HG02852 (cell line): ENCODE data around the gene OTOR.
A peak's percentile ranks its signal among the peaks of the same experiment; 100 is the strongest.

Source experiments
- ATAC-seq: cut with Tn5 transposase; IDR thresholded peaks from one replicate; pipeline ENCODE4 v1.9.1; 2021; ENCODE audit warnings: mild to moderate bottlenecking, moderate library complexity; ENCODE audit not compliant: unreplicated experiment

The OTOR gene

GRCh38 chr20:16748308-16748900 lies at the start of gene OTOR:
OTOR (plus strand) TSS chr20:16748358; CDS start chr20:16748402, 44 bp downstream.
- ATAC-seq = no peak

- no peak for ATAC-seq
Observed at GRCh38 chr20:16699293-16699692, 48.9 kb upstream of the OTOR start.

DNA sequence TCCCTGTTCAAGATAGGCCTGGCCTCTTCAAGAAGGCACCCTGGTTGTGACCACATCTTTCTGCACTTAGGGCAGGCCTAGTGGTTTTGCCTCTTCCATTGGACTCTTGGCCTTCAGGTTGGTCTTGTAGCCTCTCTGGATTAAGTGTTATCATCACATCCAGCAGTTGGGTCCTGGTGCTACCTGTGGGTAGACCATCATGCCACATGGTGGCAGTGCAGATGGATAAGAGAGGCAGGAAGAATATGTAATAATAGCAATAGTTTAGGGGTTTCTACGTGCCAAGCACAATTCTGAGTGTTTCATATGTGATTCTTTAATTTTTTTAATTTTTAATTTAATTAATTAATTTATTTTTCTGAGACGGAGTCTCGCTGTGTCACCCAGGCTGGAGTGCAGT lies 46.9 kb upstream of the OTOR start:
- ATAC-seq = no peak

DNA sequence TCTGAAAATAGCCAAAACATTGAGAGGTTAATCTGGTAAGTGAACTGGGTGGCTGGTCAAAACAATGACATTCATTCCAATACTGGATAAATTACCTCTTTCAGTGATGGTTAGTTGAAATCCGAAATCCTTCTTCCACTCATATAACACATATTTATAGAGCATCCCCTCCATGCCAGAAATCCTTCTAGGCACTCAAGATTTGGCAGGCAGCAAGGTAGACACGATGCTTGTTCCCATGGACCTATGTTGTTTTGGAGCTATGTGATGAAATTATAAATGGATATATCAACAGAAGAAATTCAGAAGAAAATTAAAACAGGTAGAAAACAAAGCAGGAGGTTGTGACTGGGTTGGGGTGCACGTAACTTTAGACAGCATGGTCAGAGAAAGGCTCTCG lies 44.6 kb upstream of the OTOR start:
- ATAC-seq = no peak

GRCh38 chr20:16707674-16708073 lies 40.5 kb upstream of the OTOR start:
- ATAC-seq = peak; percentile 56

DNA sequence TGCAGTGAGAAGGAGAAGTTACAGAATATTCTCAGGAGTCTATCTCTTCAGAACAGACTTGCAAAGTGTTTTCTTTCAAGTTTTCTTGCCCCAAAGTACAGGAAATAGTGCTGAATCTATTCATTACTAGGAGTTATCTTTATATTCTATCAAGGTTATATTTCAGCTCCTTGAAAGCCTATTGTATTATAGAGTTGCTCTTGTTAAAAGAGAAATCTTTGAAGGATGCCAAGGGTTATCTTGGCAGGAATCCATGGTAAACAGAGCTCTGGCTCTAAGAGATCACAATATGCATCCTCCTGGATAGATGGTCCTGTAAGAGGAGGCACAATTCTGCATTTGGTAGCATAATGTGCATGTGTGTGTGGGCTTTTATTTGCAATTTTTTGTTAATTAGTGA lies 39.6 kb upstream of the OTOR start:
- no peak for ATAC-seq

- peak; percentile 86 for ATAC-seq
Observed at GRCh38 chr20:16709017-16709416, 39.1 kb upstream of the OTOR start.

GRCh38 chr20:16710781-16711180 lies 37.4 kb upstream of the OTOR start:
- ATAC-seq = peak; percentile 46

DNA sequence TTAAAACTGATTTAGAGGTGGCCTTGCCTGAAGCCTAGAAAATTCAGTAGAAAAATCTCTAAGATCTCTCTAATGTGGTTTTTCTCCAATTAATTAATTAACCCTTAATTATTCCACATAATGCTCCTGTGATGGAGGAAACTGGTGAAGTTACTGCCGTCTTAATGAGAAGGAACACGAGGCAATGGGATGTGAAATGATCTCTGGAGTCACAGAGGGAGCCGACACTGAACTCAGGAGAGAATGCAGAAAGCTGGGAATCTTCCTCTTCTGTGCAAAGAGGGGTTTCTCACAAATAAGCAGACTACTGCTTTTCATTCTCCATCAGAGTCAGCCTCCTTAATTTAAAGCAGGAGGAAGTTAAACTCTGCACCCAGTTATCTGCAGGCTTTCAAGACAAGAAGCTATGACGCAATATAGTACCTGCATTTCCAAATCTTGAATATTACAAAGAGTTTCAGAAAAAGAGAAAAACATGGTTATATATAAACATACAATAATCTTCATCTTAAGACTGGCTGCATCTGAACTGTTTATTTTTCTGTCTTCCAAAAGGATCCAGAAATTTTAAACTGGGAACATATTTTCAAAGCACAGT lies 36.4 kb upstream of the OTOR start:
- no peak for ATAC-seq

DNA sequence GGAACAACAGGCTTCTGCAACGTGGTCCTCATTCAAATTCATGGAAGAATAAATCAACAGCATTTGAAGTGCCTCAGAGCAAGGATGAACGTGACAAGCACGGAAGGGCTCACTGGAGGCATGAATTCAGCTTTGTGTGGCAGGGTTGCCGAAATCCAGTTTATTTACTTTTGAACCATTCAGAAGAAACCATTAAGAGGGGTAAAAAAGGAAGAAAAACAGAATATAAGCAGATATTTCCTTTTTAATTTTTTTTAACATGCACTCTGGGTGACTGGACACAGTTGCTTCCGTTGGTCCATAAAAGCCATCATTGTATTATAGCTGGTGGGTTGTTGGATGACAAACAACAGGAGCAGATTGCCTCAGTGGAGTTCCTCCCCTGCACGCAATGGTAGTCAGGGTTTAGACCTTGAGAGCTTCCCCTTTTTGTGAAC lies 35.6 kb upstream of the OTOR start:
- ATAC-seq = no peak

GRCh38 chr20:16713066-16713465 lies 35.1 kb upstream of the OTOR start:
- ATAC-seq = no peak

DNA sequence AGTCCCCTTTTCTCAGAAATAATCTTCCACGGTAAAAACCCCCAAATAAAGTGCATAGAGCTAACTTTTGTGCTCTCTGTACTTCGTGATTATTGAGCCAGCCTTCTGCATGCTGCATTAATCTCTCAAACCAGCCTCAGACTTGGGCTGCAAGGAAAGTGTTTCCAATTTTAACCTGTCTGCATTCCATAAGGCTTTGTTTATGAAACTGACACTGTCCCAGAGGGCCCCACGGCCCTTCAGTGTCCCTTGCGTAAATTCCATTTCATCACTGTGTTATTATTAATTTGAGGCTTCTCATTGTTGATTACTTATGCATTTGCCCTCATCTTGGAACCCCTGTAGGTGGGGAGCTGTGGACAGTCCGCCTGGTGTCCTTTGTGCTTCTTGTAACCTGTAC lies 33.9 kb upstream of the OTOR start:
- no peak for ATAC-seq

DNA sequence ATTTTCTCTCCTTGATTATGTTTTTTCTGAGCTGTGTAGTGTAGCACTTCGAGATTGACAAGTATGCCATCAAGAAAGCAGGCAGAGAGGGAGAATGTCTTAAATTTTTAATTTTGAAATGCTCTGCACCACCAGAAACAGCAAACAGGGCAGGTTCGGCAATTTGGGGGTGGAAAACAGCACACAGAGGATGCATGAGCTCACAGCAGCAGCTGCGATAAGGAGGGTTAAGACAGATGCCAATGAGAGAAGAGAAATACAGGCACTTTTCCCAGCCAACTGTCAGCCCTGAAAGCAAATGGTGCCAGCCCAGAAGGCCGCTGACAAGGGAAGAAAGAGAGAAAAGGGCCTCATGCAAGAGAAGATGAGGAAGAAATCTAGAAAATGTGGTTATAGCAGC lies 33.4 kb upstream of the OTOR start:
- ATAC-seq = no peak

DNA sequence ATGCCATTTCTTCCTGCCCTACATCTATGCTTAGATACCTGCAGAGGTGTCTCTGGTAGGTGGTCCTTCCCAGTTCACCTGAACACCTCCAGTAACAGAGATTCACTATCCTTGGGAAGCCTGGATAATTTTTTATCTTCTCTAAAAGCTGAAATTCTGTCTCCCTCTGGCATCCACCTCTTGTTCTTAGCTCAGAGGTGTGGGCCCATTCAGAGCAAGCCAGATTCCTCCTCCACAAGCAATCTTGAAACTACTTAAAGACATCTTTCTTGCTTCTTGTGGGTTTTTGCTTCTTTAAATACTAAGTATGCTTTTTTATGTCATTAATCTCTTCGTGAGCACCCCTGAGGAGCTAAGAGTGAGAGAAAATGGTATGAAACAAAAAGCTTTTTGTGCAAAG lies 28.7 kb upstream of the OTOR start:
- ATAC-seq = no peak

- ATAC-seq = no peak
Observed at GRCh38 chr20:16729080-16729479, 19.1 kb upstream of the OTOR start.

GRCh38 chr20:16729565-16730460 lies 18.3 kb upstream of the OTOR start, which contains the start of gene SNRPB2:
SNRPB2 (plus strand) TSS chr20:16730026; CDS start chr20:16731703, 1,677 bp downstream.
- ATAC-seq = peak; percentile 99

DNA sequence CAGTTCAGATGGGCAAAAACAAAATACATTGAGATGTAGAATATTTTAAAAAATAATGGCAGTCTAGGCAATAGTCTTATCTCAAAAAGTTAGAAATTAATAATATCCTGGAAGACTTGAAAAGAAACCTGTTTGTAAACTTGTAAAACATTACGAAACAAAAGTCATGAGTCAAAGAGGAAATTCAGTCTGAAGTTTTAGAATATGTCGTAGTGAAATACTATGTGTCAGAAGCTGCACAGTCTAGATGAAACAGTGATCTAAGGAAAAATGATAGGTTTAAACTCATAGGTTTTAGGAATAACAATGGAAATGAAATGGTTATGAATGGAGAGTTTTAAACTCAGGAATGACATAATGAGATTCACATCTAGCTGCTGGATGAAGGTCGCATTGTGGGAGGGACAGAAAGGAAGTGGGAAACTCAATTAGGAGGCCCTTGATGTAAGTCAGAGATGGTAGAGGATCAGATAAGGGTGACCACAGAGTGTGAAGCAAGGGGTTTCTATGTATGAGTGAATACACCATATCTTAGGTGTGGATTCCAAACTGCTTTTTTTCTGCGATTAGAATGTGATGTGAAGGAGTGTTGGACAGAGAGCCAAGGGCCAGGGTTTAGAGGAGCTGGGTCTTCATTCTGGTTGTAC lies 15.5 kb upstream of the OTOR start:
- ATAC-seq = no peak

DNA sequence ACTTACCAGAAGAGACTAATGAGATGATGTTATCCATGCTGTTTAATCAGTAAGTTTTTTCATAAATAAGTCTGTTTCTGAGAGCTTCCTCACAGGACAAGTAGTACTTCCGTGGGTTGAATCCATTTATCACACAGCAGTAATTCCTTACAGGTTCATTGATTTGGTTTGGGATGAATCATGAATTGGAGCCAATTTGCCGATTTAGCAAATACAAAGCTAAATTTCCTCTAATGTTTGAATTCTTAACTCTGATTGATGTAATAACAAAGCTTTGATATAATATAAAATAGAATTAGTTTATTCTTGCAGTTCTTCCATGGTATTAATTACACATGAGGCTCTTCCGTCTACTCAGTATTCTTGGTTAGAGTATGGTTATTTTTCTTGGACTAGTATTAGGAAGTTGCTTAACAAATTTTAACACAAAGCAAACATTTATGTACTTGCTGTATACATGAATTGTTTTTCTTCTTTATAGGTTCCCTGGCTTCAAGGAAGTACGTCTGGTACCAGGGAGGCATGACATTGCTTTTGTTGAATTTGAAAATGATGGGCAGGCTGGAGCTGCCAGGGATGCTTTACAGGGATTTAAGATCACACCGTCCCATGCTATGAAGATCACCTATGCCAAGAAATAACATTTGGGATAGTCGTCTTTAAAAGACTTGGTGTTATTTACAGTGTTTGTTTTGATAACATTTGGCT lies 7.6 kb upstream of the OTOR start:
- ATAC-seq = no peak

- no peak for ATAC-seq
Observed at GRCh38 chr20:16744178-16744807, 3.9 kb upstream of the OTOR start.

DNA sequence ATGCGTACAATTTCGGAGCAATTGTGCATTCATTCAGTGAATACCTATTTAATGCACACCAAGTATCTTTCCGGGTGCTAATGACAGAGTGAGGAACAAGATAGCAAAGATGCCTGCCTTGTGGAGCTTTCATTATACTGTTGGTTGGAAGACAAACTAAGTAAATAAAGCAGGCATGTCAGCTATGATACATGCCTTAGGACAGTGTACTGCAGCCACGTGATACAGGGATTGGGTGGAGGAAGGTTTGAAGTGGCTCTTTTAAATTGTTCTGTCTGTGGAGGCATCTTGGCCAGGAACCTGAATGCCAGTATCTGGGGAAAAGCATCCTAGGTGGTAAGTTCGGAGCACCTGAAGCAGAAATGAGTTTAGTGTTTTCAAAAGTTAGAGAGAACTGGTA lies 3.0 kb upstream of the OTOR start:
- no peak for ATAC-seq
